Gastrocnemius medialis (tissue), 4 donors: Measurements from ENCODE around the gene PIGQ. TPM values are rescaled to one million over a fixed set of nuclear protein-coding genes. Genes with fewer than 3 reads are reported as not detected.

Source experiments
- ATAC-seq, 2 donors: fragments of 150-250 bp; one replicate each; pipeline ENCODE4 v1.9.1; 2016
- DNase-seq, 2 donors: peaks; one replicate each; pipeline ENCODE4 v3.0.0-alpha.2; 2019
- H3K27ac ChIP-seq, 4 donors: fragments of 200-600 bp; sonication (generic); 1 replicate in 1 of 4; 2 replicates in 3 of 4; pipeline ENCODE4 v1.5.1; 2016 to 2018; ENCODE audit warnings: mild to moderate bottlenecking in 2 of 4, moderate library complexity in 1 of 4
- H3K27me3 ChIP-seq, 3 donors: fragments of 200-600 bp; sonication (generic) in 2 of 3; 1 replicate in 1 of 3; 2 replicates in 2 of 3; pipeline versions ENCODE4 v1.5.1 to v1.6.0; 2016 to 2019; ENCODE audit warnings: mild to moderate bottlenecking in 1 of 3, moderate library complexity in 1 of 3
- H3K36me3 ChIP-seq, 2 donors: fragments of 200-600 bp; sonication (generic) in 1 of 2; one replicate each; pipeline ENCODE4 v1.5.1; 2017 to 2018
- H3K4me1 ChIP-seq, 2 donors: fragments of 200-600 bp; sonication (generic) in 1 of 2; one replicate each; pipeline ENCODE4 v1.5.1; 2016 to 2017; ENCODE audit warnings: mild to moderate bottlenecking in 2 of 2
- H3K4me3 ChIP-seq, 4 donors: fragments of 200-600 bp; sonication (generic) in 3 of 4; 1 replicate in 1 of 4; 2 replicates in 3 of 4; pipeline ENCODE4 v1.5.1; 2016 to 2019; ENCODE audit warnings: mild to moderate bottlenecking in 2 of 4
- H3K9me3 ChIP-seq, 3 donors: fragments of 200-600 bp; sonication (generic) in 2 of 3; 1 replicate in 1 of 3; 2 replicates in 2 of 3; pipeline ENCODE4 v1.5.1; 2016 to 2019
- CTCF ChIP-seq, 5 experiments: fragments of 450-650 bp in 3 of 5; fragments of 200-600 bp in 2 of 5; sonication (generic) in 2 of 5; IDR thresholded peaks in 4 of 5; conservative IDR thresholded peaks in 1 of 5; 1 replicate in 4 of 5; 2 replicates in 1 of 5; pipeline ENCODE4 v1.5.1; 2016 to 2019; ENCODE audit warnings: antibody characterized with exemption in 5 of 5, mild to moderate bottlenecking in 3 of 5, moderate library complexity in 3 of 5
- POLR2A ChIP-seq, 2 donors: fragments of 450-650 bp; IDR thresholded peaks; one replicate each; pipeline ENCODE4 v1.6.1; 2017; ENCODE audit warnings: antibody characterized with exemption in 2 of 2, mild to moderate bottlenecking in 2 of 2, moderate library complexity in 2 of 2
- in situ Hi-C, 4 donors: fragments of 200-750 bp; cut with MboI; loops; one replicate each; pipeline versions ENCODE4 v1.15.0 to v1.8.0; 2017; ENCODE audit warnings: low sequenced_read_pairs in 4 of 4
- intact Hi-C: fragments of 100-400 bp; cut with DNase I; formaldehyde crosslinking; loops from one replicate; pipeline ENCODE4 v1.15.1; 2023; ENCODE audit warnings: low total_unique reads
- total RNA-seq, 4 donors: library from RNA; depleted of rRNA; stranded (reverse); fragments of >200 nt; gene quantifications; one replicate each; pipeline versions ENCODE4 v1.1.0 to v1.2.3, GENCODE V29; 2016

The PIGQ gene
- total RNA-seq, 4 donors from 2014 or later: 22.2 to 47.3 (median 38.5) TPM

DNA sequence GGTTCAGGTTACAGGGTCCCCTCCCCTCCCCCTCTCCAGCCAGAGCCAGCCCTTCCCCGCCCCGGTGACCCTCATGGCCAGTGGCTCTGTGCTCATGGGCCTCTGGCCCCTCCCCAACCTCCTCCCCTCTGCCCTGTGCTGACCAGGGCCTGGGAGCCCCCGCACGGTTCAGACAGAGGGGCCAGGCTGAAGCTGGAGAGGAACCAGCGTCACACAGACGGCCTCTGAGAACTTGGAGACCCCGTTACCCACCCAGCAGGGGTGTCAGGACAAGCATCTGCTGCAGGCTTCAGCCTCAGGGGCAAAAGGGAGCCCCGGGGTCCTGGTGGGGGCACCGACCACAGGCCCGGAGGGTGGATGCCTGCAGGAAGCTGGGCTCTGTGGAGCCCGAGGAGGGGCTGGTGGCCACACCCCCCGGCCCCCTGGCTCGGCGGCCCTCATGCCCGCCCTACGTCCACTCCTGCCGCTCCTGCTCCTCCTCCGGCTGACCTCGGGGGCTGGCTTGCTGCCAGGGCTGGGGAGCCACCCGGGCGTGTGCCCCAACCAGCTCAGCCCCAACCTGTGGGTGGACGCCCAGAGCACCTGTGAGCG lies 61.1 kb downstream of the PIGQ start, which contains the start of gene WFIKKN1:
WFIKKN1 (plus strand) TSS at position 171 of the 591 bp plus-strand sequence; CDS start at position 440, 269 bp downstream.
- Histone ChIP-seq H3K4me1 (peaks cover 16 to 21% of the 10 kb centered on the region in 2 donors), H3K27ac (peak within 1 kb of the TSS in 3 of 4 donors; percentile 7 to 36 (median 27)), H3K4me3 (no peak within 1 kb of the TSS), H3K27me3 (no peaks in the 10 kb centered on the region), H3K9me3 (no peaks in the 10 kb centered on the region), H3K36me3 (peaks cover 0 to 14% of the 10 kb centered on the region in 2 donors)
- TF ChIP-seq POLR2A (IDR thresholded peaks at IDR 0.05): no peak
- TF ChIP-seq CTCF (IDR thresholded peaks at IDR 0.05 in 4 of 5, conservative IDR thresholded peaks at IDR 0.05 in 1 of 5): no peak
- in situ Hi-C loops: no loop called here
- intact Hi-C loops: no loop called here
- DNase-seq: no peak
- no peak for ATAC-seq

- Histone ChIP-seq H3K4me3 (no peak overlapping the region), H3K36me3 (peaks cover 0 to 8% of the 10 kb centered on the region in 2 donors), H3K27ac (no peak overlapping the region), H3K9me3 (no peaks in the 10 kb centered on the region), H3K4me1 (peaks cover 16 to 22% of the 10 kb centered on the region in 2 donors), H3K27me3 (no peaks in the 10 kb centered on the region)
- DNase-seq: no peak
- in situ Hi-C loops: no loop called here
- TF ChIP-seq POLR2A (IDR thresholded peaks at IDR 0.05) (no peak), CTCF (IDR thresholded peaks at IDR 0.05 in 4 of 5, conservative IDR thresholded peaks at IDR 0.05 in 1 of 5) (no peak)
- no peak for ATAC-seq
- intact Hi-C loops: no loop called here
Measured at GRCh38 chr16:631808-632358, 62.1 kb downstream of the PIGQ start.

GRCh38 chr16:632486-633335 lies 62.9 kb downstream of the PIGQ start:
- H3K4me1 ChIP-seq: peaks cover 20 to 22% of the 10 kb centered on the region in 2 donors
- no peak for ATAC-seq

More at GRCh38 chr16:632486-633335, 62.9 kb downstream of the PIGQ start:
- in situ Hi-C loops (no loop called here), intact Hi-C loops (no loop called here)
- peaks cover 0 to 8% of the 10 kb centered on the region in 2 donors for H3K36me3 ChIP-seq
- no peaks in the 10 kb centered on the region for H3K9me3 ChIP-seq
- no peak for DNase-seq
- TF ChIP-seq POLR2A (IDR thresholded peaks at IDR 0.05): no peak
- TF ChIP-seq CTCF (IDR thresholded peaks at IDR 0.05 in 4 of 5, conservative IDR thresholded peaks at IDR 0.05 in 1 of 5): no peak
- H3K27ac ChIP-seq: no peak overlapping the region
- no peak overlapping the region for H3K4me3 ChIP-seq
- H3K27me3 ChIP-seq: no peaks in the 10 kb centered on the region
